GM20000 (cell line): ENCODE results near the gene PIK3C2G.
A peak's percentile ranks its signal among the peaks of the same experiment; 100 is the strongest.

ENCODE experiments used
- DNase-seq: peaks from one replicate; pipeline ENCODE4 v3.0.0; 2012; ENCODE audit warnings: low spot score
- CTCF ChIP-seq: IDR thresholded peaks from 2 replicates; pipeline ENCODE4 v1.5.1; 2012; ENCODE audit warnings: mild to moderate bottlenecking, control low read depth; ENCODE audit errors: extremely low read depth, missing control alignments

PIK3C2G gene

GRCh38 chr12:18421867-18422266 is 160.5 kb downstream of the PIK3C2G start:
- TF ChIP-seq CTCF, result no peak

GRCh38 chr12:18422871-18423270 is 161.6 kb downstream of the PIK3C2G start:
- TF ChIP-seq CTCF, result no peak
- no peak for DNase-seq

More at GRCh38 chr12:18421867-18422266, 160.5 kb downstream of the PIK3C2G start:
- DNase-seq, result no peak

GRCh38 chr12:18424857-18425256 is 163.5 kb downstream of the PIK3C2G start:
- no peak for TF ChIP-seq CTCF

GRCh38 chr12:18427520-18427919 is 166.2 kb downstream of the PIK3C2G start:
- TF ChIP-seq CTCF, result no peak
- DNase-seq, result no peak

More at GRCh38 chr12:18424857-18425256, 163.5 kb downstream of the PIK3C2G start:
- no peak for DNase-seq

GRCh38 chr12:18428416-18428815 is 167.1 kb downstream of the PIK3C2G start:
- TF ChIP-seq CTCF, result no peak
- DNase-seq, result no peak

- DNase-seq, result no peak
- no peak for TF ChIP-seq CTCF
Observed at GRCh38 chr12:18429366-18429765, 168.0 kb downstream of the PIK3C2G start.

- peak; percentile 24 for DNase-seq
Observed at GRCh38 chr12:18430425-18431048, 169.2 kb downstream of the PIK3C2G start.

More at GRCh38 chr12:18430425-18431048, 169.2 kb downstream of the PIK3C2G start:
- TF ChIP-seq CTCF, result no peak
